Activated naive CD4-positive, alpha-beta T cell treated with anti-CD3 and anti-CD28 coated beads, Interleukin-2, amount 10 ng/mL, durations not matched to agents 7 days and 5 days (primary cell): Measurements from ENCODE around the gene CCR3.
A peak's percentile ranks its signal among the peaks of the same experiment; 100 is the strongest.

Experiments used
- CTCF ChIA-PET: fragments of 350-600 bp; sonication (Branson Sonifier 250); formaldehyde crosslinking; loops from one replicate; lab custom pipeline; 2021; ENCODE audit warnings: antibody characterized with exemption; lab: Charles Lee
- DNase-seq: peaks from one replicate; pipeline ENCODE4 v3.0.0-alpha.2; 2020
- H3K27ac Mint-ChIP-seq: one replicate; pipeline ENCODE4 v1.8.0; 2021; ENCODE audit warnings: mild to moderate bottlenecking, moderate library complexity, mixed read lengths
- H3K27me3 Mint-ChIP-seq: one replicate; pipeline ENCODE4 v1.8.0; 2021; ENCODE audit warnings: mild to moderate bottlenecking, mixed read lengths
- H3K36me3 Mint-ChIP-seq: one replicate; pipeline ENCODE4 v1.8.0; 2021; ENCODE audit warnings: mixed read lengths
- H3K4me1 Mint-ChIP-seq: one replicate; pipeline ENCODE4 v1.8.0; 2021; ENCODE audit warnings: mixed read lengths
- H3K4me3 Mint-ChIP-seq: one replicate; pipeline ENCODE4 v1.8.0; 2021; ENCODE audit warnings: mild to moderate bottlenecking, moderate library complexity, mixed read lengths
- H3K9me3 Mint-ChIP-seq: one replicate; pipeline ENCODE4 v1.8.0; 2021; ENCODE audit warnings: mixed read lengths

Gene CCR3

DNA sequence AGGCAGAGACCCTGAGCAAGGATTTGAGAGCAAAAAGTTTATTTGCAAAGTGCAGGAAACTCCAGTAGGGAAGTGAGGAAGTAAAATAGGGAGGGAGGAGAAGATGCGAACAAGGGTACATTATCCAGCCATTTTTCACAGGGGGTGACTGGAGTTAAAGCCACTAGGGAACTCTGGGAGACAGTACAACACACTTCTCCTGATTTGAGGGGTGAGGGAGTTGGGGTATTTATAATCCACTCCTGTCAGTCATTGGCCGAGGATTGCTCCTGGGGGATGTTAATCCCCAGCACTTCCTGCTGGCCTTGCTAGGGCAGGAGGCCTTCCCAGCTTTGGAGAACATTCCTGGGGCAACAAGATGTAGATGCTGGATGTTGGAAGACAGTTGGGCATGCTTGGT lies 28.2 kb downstream of the CCR3 start:
- DNase-seq, result no peak
- Mint-ChIP-seq H3K36me3 (peaks cover 8% of the 10 kb centered on the region), H3K27me3 (peaks cover 38% of the 10 kb centered on the region), H3K4me1 (peaks cover 31% of the 10 kb centered on the region), H3K9me3 (peaks cover 9% of the 10 kb centered on the region), H3K4me3 (no peak overlapping the region), H3K27ac (no peak overlapping the region)
- CTCF ChIA-PET, result interaction anchor here (1.7 to 6.8 kb wide), 2 partner anchors 99 to 101 kb away, joined by 25 to 161 read pairs; partner anchors contain the start of gene CCR5

DNA sequence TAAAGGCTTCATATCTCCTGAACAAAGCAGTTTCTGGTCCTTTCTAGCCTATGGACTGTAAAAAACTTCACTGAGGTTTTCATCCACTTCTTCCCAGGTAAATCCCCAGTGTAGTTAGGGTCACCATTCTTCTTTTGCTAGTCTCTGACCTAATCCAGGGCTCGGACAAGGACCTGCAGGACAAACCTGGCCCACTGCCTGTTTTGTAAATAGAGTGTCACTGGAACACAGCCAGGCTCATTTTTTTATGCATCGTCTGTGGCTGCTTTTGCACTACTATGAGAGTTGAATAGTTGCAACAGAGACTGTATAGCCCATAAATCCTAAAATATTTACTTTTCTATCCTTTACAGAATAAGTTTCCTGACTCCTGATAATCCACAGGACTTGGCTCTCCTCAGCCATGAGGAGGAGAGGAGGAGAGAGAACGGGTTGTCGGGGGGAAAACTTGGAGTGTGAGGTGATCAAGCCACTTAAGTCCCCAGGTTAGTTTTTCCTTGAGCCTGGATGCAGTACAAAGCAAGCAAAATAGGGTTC lies 29.0 kb downstream of the CCR3 start:
- Mint-ChIP-seq H3K27me3 (peaks cover 38% of the 10 kb centered on the region), H3K4me3 (no peak overlapping the region), H3K9me3 (peaks cover 9% of the 10 kb centered on the region), H3K36me3 (peaks cover 8% of the 10 kb centered on the region), H3K4me1 (peaks cover 34% of the 10 kb centered on the region), H3K27ac (no peak overlapping the region)
- CTCF ChIA-PET, result interaction anchor here (6.8 kb wide), 1 partner anchor 100 kb away, joined by 161 read pairs; the partner anchor contains the start of gene CCR5
- DNase-seq, result no peak

- CTCF ChIA-PET, result interaction anchor here (0.6 to 6.8 kb wide), 2 partner anchors 99 to 270 kb away, joined by 3 to 161 read pairs; partner anchors contain the start of gene CCR5
- H3K27me3 Mint-ChIP-seq, result peaks cover 38% of the 10 kb centered on the region
- peaks cover 9% of the 10 kb centered on the region for H3K9me3 Mint-ChIP-seq
- no peak for DNase-seq
- H3K27ac Mint-ChIP-seq, result peak overlapping the region; percentile 39
- H3K4me1 Mint-ChIP-seq, result peaks cover 36% of the 10 kb centered on the region
- peaks cover 9% of the 10 kb centered on the region for H3K36me3 Mint-ChIP-seq
- no peak overlapping the region for H3K4me3 Mint-ChIP-seq
Measured at GRCh38 chr3:46272028-46272451, 29.8 kb downstream of the CCR3 start.

GRCh38 chr3:46276497-46277099 lies 34.3 kb downstream of the CCR3 start:
- peaks cover 13% of the 10 kb centered on the region for H3K9me3 Mint-ChIP-seq
- H3K27me3 Mint-ChIP-seq, result peaks cover 23% of the 10 kb centered on the region
- CTCF ChIA-PET, result interaction anchor here (0.6 to 6.8 kb wide), 20 partner anchors 9 to 189 kb away, joined by 3 to 161 read pairs (median 5); partner anchors contain the start of genes CCR1, CCR2 and CCR5
- H3K4me3 Mint-ChIP-seq, result no peak overlapping the region
- peaks cover 28% of the 10 kb centered on the region for H3K36me3 Mint-ChIP-seq
- peaks cover 56% of the 10 kb centered on the region for H3K4me1 Mint-ChIP-seq
- H3K27ac Mint-ChIP-seq, result peak overlapping the region; percentile 17
- peak; percentile 83 for DNase-seq

DNA sequence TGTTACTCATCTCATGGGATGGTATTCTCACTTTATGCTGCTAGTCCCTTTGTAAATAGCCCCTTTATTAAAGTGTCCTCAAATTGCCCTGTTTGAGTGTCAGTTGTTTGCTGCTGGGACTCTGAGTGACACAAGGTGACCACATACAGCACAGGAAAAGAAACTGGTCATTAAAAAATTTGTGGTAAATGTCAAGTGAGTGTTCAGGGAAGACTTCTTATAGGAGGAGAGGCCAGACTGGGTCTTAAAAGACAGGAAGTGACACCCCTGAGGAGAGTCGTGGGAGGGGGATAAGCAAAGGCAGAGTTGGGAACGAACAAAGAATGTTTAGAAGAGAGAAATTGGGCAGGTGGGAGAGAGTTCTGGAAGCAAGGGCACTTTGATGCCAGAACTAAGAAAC lies 35.2 kb downstream of the CCR3 start:
- Mint-ChIP-seq H3K36me3 (peaks cover 31% of the 10 kb centered on the region), H3K27ac (peak overlapping the region; percentile 72), H3K4me3 (no peak overlapping the region), H3K27me3 (peaks cover 15% of the 10 kb centered on the region), H3K4me1 (peaks cover 64% of the 10 kb centered on the region), H3K9me3 (peaks cover 15% of the 10 kb centered on the region)
- CTCF ChIA-PET, result interaction anchor here (0.6 to 6.8 kb wide), 4 partner anchors 61 to 95 kb away, joined by 3 to 161 read pairs (median 4); partner anchors contain the start of gene CCR5
- DNase-seq, result no peak

- H3K36me3 Mint-ChIP-seq, result peaks cover 33% of the 10 kb centered on the region
- peak overlapping the region; percentile 93 for H3K27ac Mint-ChIP-seq
- H3K27me3 Mint-ChIP-seq, result peaks cover 9% of the 10 kb centered on the region
- H3K4me3 Mint-ChIP-seq, result no peak overlapping the region
- H3K4me1 Mint-ChIP-seq, result peaks cover 80% of the 10 kb centered on the region
- H3K9me3 Mint-ChIP-seq, result peaks cover 15% of the 10 kb centered on the region
- no peak for DNase-seq
- CTCF ChIA-PET, result interaction anchor here (0.7 to 1.9 kb wide), 7 partner anchors 20 to 192 kb away, joined by 3 to 9 read pairs (median 4); partner anchors contain the start of gene CCR5
Measured at GRCh38 chr3:46278816-46279672, 36.8 kb downstream of the CCR3 start.

GRCh38 chr3:46280105-46280797 lies 38.0 kb downstream of the CCR3 start:
- H3K9me3 Mint-ChIP-seq, result peaks cover 15% of the 10 kb centered on the region
- peak overlapping the region; percentile 93 for H3K27ac Mint-ChIP-seq
- H3K4me3 Mint-ChIP-seq, result peak overlapping the region; percentile 31
- H3K4me1 Mint-ChIP-seq, result peaks cover 90% of the 10 kb centered on the region
- H3K36me3 Mint-ChIP-seq, result peaks cover 32% of the 10 kb centered on the region
- DNase-seq, result peak; percentile 64
- peaks cover 1% of the 10 kb centered on the region for H3K27me3 Mint-ChIP-seq
- CTCF ChIA-PET, result interaction anchor here (0.6 to 1.8 kb wide), 6 partner anchors 11 to 260 kb away, joined by 3 to 12 read pairs (median 4); no protein-coding TSS in a partner anchor

DNA sequence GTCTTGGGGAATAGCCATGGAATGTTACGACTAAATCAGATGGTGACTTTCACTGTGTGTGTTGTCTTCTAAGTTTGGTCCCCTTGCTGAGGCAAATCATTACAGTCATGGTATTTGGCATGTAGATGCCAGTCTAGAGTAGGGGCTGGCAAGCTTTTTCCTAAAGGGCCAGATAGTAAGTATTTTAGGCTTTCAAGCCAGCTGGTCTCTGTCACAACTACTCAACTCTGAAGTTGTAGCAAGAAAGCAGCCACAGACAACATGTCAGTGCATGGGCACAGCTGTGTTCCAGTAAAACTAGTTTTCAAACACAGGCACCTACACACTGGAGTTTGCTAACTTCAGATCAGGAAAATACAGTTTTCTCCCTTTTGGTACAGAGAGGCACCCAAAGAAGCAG lies 39.3 kb downstream of the CCR3 start:
- H3K9me3 Mint-ChIP-seq, result peaks cover 17% of the 10 kb centered on the region
- H3K36me3 Mint-ChIP-seq, result peaks cover 35% of the 10 kb centered on the region
- CTCF ChIA-PET, result no interaction called here
- no peak for DNase-seq
- H3K4me1 Mint-ChIP-seq, result peaks cover 97% of the 10 kb centered on the region
- no peaks in the 10 kb centered on the region for H3K27me3 Mint-ChIP-seq
- peak overlapping the region; percentile 11 for H3K27ac Mint-ChIP-seq
- no peak overlapping the region for H3K4me3 Mint-ChIP-seq

DNA sequence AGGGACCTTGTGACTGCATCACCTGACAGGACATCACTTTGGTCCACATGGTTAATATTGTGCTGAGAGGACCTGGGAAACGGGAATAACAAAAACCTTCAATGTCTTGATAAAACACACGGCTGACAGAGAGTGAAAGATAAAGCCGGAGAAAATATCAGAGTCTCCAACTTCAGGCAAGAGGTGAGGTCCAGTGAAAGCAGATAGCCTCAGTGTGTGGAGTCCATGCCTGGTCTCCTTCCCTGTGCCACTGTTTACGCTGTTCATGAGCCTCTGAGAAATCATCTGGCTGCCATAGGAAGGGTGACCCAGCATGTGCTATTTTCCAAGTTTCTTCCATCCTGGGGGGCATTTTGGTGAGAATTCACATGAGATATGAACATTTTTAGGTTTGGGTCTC lies 39.8 kb downstream of the CCR3 start:
- Mint-ChIP-seq H3K4me3 (no peak overlapping the region), H3K27me3 (no peaks in the 10 kb centered on the region), H3K4me1 (peaks cover 95% of the 10 kb centered on the region), H3K9me3 (peaks cover 17% of the 10 kb centered on the region), H3K36me3 (peaks cover 34% of the 10 kb centered on the region), H3K27ac (peak overlapping the region; percentile 93)
- CTCF ChIA-PET, result no interaction called here
- DNase-seq, result no peak

- Mint-ChIP-seq H3K9me3 (peaks cover 17% of the 10 kb centered on the region), H3K4me1 (peaks cover 94% of the 10 kb centered on the region), H3K27me3 (no peaks in the 10 kb centered on the region), H3K36me3 (peaks cover 29% of the 10 kb centered on the region), H3K27ac (peak overlapping the region; percentile 93), H3K4me3 (no peak overlapping the region)
- no peak for DNase-seq
- CTCF ChIA-PET, result interaction anchor here (3.7 kb wide), 1 partner anchor 88 kb away, joined by 36 read pairs; the partner anchor contains the start of gene CCR5
Measured at GRCh38 chr3:46282696-46283095, 40.4 kb downstream of the CCR3 start.

GRCh38 chr3:46283881-46284450 lies 41.7 kb downstream of the CCR3 start:
- CTCF ChIA-PET, result interaction anchor here (1.4 to 3.7 kb wide), 3 partner anchors 8 to 94 kb away, joined by 5 to 36 read pairs (median 12); partner anchors contain the start of gene CCR5
- DNase-seq, result no peak
- peaks cover 21% of the 10 kb centered on the region for H3K36me3 Mint-ChIP-seq
- H3K27me3 Mint-ChIP-seq, result no peaks in the 10 kb centered on the region
- no peak overlapping the region for H3K4me3 Mint-ChIP-seq
- peaks cover 85% of the 10 kb centered on the region for H3K4me1 Mint-ChIP-seq
- peaks cover 13% of the 10 kb centered on the region for H3K9me3 Mint-ChIP-seq
- peak overlapping the region; percentile 93 for H3K27ac Mint-ChIP-seq

- DNase-seq, result peak; percentile 64
- Mint-ChIP-seq H3K27ac (peak overlapping the region; percentile 93), H3K9me3 (peaks cover 5% of the 10 kb centered on the region), H3K4me3 (no peak overlapping the region), H3K27me3 (no peaks in the 10 kb centered on the region), H3K4me1 (peaks cover 84% of the 10 kb centered on the region), H3K36me3 (peaks cover 14% of the 10 kb centered on the region)
- CTCF ChIA-PET, result interaction anchor here (1.1 to 3.7 kb wide), 5 partner anchors 9 to 92 kb away, joined by 4 to 36 read pairs (median 7); partner anchors contain the start of gene CCR5
Measured at GRCh38 chr3:46284981-46285683, 42.9 kb downstream of the CCR3 start.
